HG03108 (cell line): ENCODE data around the gene KCND3.
"Not testable (repeated sequence)": the region's sequence is repeated elsewhere in the genome, so short reads cannot be mapped to it uniquely, and the experiment has no call there.

ENCODE experiments used
- ATAC-seq: cut with Tn5 transposase; IDR thresholded peaks from one replicate; pipeline ENCODE4 v1.9.1; 2021; ENCODE audit warnings: moderate library complexity; ENCODE audit not compliant: unreplicated experiment

KCND3 gene

GRCh38 chr1:111818546-111818945 is 170.9 kb downstream of the KCND3 start:
- ATAC-seq: no peak

- no peak for ATAC-seq
Observed at GRCh38 chr1:111818081-111818480, 171.4 kb downstream of the KCND3 start.

- no peak for ATAC-seq
Observed at GRCh38 chr1:111814642-111815041, 174.8 kb downstream of the KCND3 start.

GRCh38 chr1:111814305-111814628 is 175.2 kb downstream of the KCND3 start:
- no peak for ATAC-seq

GRCh38 chr1:111813440-111814304 is 175.8 kb downstream of the KCND3 start:
- no peak for ATAC-seq

GRCh38 chr1:111812306-111812705 is 177.2 kb downstream of the KCND3 start:
- ATAC-seq: no peak

- ATAC-seq: no peak
Observed at GRCh38 chr1:111811891-111812290, 177.6 kb downstream of the KCND3 start.

GRCh38 chr1:111805251-111805650 is 184.2 kb downstream of the KCND3 start:
- ATAC-seq: no peak

- ATAC-seq: no peak
Observed at GRCh38 chr1:111804776-111805175, 184.7 kb downstream of the KCND3 start.

- no peak for ATAC-seq
Observed at GRCh38 chr1:111803951-111804350, 185.5 kb downstream of the KCND3 start.

GRCh38 chr1:111802984-111803383 is 186.5 kb downstream of the KCND3 start:
- no peak for ATAC-seq

GRCh38 chr1:111802110-111802509 is 187.4 kb downstream of the KCND3 start:
- ATAC-seq: no peak

GRCh38 chr1:111801071-111801850 is 188.2 kb downstream of the KCND3 start:
- ATAC-seq: no peak

GRCh38 chr1:111799722-111800121 is 189.7 kb downstream of the KCND3 start:
- not testable (repeated sequence) for ATAC-seq

- no peak for ATAC-seq
Observed at GRCh38 chr1:111798580-111798979, 190.9 kb downstream of the KCND3 start.

- no peak for ATAC-seq
Observed at GRCh38 chr1:111795401-111795800, 194.1 kb downstream of the KCND3 start.

GRCh38 chr1:111793923-111794322 is 195.5 kb downstream of the KCND3 start:
- ATAC-seq: no peak

- no peak for ATAC-seq
Observed at GRCh38 chr1:111792249-111792648, 197.2 kb downstream of the KCND3 start.

GRCh38 chr1:111791776-111792175 is 197.7 kb downstream of the KCND3 start:
- ATAC-seq: no peak

- no peak for ATAC-seq
Observed at GRCh38 chr1:111789666-111790316, 199.7 kb downstream of the KCND3 start.

GRCh38 chr1:111789142-111789541 is 200.3 kb downstream of the KCND3 start:
- ATAC-seq: no peak
